Measurements from ENCODE around the gene SLC25A38. TPM values are rescaled to one million over a fixed set of nuclear protein-coding genes. Genes with fewer than 3 reads are reported as not detected.
"Not testable (repeated sequence)": the region's sequence is repeated elsewhere in the genome, so short reads cannot be mapped to it uniquely, and the experiment has no call there.

SLC25A38 gene
- total RNA-seq, 4 donors from 2014 or later, result 20.3 to 45.7 (median 36.1) TPM

GRCh38 chr3:39346785-39347585 is 36.2 kb upstream of the SLC25A38 start:
- H3K27ac ChIP-seq (replicated peaks in 1 of 4), result no peak overlapping the region
- TF ChIP-seq EP300 (IDR thresholded peaks at IDR 0.05) (no peak), CTCF (IDR thresholded peaks at IDR 0.05) (no peak), POLR2A (IDR thresholded peaks at IDR 0.05; ENCODE audit: low read depth) (no peak), POLR2AphosphoS5 (IDR thresholded peaks at IDR 0.05) (no peak)
- H3K4me3 ChIP-seq, result no peak overlapping the region
- H3K9me3 ChIP-seq, result no peaks in the 10 kb centered on the region
- no peaks in the 10 kb centered on the region for H3K36me3 ChIP-seq
- 55% methylated on average over 2 of the region's 2 CpGs for WGBS
- H3K27me3 ChIP-seq, result no peaks in the 10 kb centered on the region
- no peak for DNase-seq (ENCODE audit: extremely low spot score)
- intact Hi-C loops (cut with DNase I), result no loop called here
- no peaks in the 10 kb centered on the region for H3K4me1 ChIP-seq

GRCh38 chr3:39347586-39347876 is 35.6 kb upstream of the SLC25A38 start:
- TF ChIP-seq CTCF (IDR thresholded peaks at IDR 0.05) (no peak), POLR2AphosphoS5 (IDR thresholded peaks at IDR 0.05) (no peak)
- 76% methylated on average over 3 of the region's 3 CpGs for WGBS
- H3K4me1 ChIP-seq, result no peaks in the 10 kb centered on the region

GRCh38 chr3:39349080-39349479 is 34.1 kb upstream of the SLC25A38 start:
- DNase-seq (ENCODE audit: extremely low spot score), result no peak
- 62% methylated on average over 3 of the region's 3 CpGs for WGBS
- H3K9me3 ChIP-seq, result no peaks in the 10 kb centered on the region
- no peaks in the 10 kb centered on the region for H3K4me1 ChIP-seq
- no peak overlapping the region for H3K4me3 ChIP-seq
- no peak overlapping the region for H3K27ac ChIP-seq (replicated peaks in 1 of 4)
- H3K36me3 ChIP-seq, result no peaks in the 10 kb centered on the region
- TF ChIP-seq POLR2AphosphoS5 (IDR thresholded peaks at IDR 0.05) (no peak), CTCF (IDR thresholded peaks at IDR 0.05) (no peak)
- H3K27me3 ChIP-seq, result no peaks in the 10 kb centered on the region
- intact Hi-C loops (cut with DNase I), result no loop called here

More at GRCh38 chr3:39347586-39347876, 35.6 kb upstream of the SLC25A38 start:
- Histone ChIP-seq H3K9me3 (no peaks in the 10 kb centered on the region), H3K4me3 (no peak overlapping the region), H3K36me3 (no peaks in the 10 kb centered on the region), H3K27me3 (no peaks in the 10 kb centered on the region), H3K27ac (replicated peaks in 1 of 4) (no peak overlapping the region)
- no peak for DNase-seq (ENCODE audit: extremely low spot score)
- intact Hi-C loops (cut with DNase I), result no loop called here

- intact Hi-C loops (cut with DNase I), result no loop called here
- Histone ChIP-seq H3K4me1 (no peaks in the 10 kb centered on the region), H3K36me3 (no peaks in the 10 kb centered on the region), H3K27me3 (no peaks in the 10 kb centered on the region), H3K9me3 (no peaks in the 10 kb centered on the region), H3K27ac (replicated peaks in 1 of 4) (no peak overlapping the region), H3K4me3 (no peak overlapping the region)
- TF ChIP-seq CTCF (IDR thresholded peaks at IDR 0.05) (no peak), EP300 (IDR thresholded peaks at IDR 0.05) (no peak), POLR2AphosphoS5 (IDR thresholded peaks at IDR 0.05) (no peak), POLR2A (IDR thresholded peaks at IDR 0.05; ENCODE audit: low read depth) (no peak)
- DNase-seq (ENCODE audit: extremely low spot score), result no peak
- WGBS, result 80% methylated on average over 5 of the region's 5 CpGs
These were observed 32.5 kb upstream of the SLC25A38 start for GRCh38 chr3:39350714-39351113.

- DNase-seq (ENCODE audit: extremely low spot score); H3K27me3 ChIP-seq; intact Hi-C loops (cut with DNase I); H3K4me1 ChIP-seq; H3K4me3 ChIP-seq; H3K9me3 ChIP-seq; H3K36me3 ChIP-seq; H3K27ac ChIP-seq (replicated peaks in 1 of 4): not testable (repeated sequence)
- WGBS, result 70% methylated on average over 2 of the region's 2 CpGs
These were observed 32.0 kb upstream of the SLC25A38 start for GRCh38 chr3:39351134-39351533.

- intact Hi-C loops (cut with DNase I); H3K27ac ChIP-seq (replicated peaks in 1 of 4); H3K4me1 ChIP-seq; H3K27me3 ChIP-seq; H3K4me3 ChIP-seq; H3K36me3 ChIP-seq; DNase-seq (ENCODE audit: extremely low spot score); H3K9me3 ChIP-seq: not testable (repeated sequence)
- WGBS, result 63% methylated on average over 3 of the region's 3 CpGs
These were observed 29.8 kb upstream of the SLC25A38 start for GRCh38 chr3:39353168-39353927.

Data from esophagus muscularis mucosa (tissue), 4 donors.